ENCODE data around the gene VASP.

VASP gene

GRCh38 chr19:45474606-45475521 is 32.4 kb upstream of the VASP start:
- no peak for DNase-seq

GRCh38 chr19:45475537-45476291 is 31.6 kb upstream of the VASP start:
- DNase-seq, result no peak

GRCh38 chr19:45476304-45476703 is 31.0 kb upstream of the VASP start:
- no peak for DNase-seq

GRCh38 chr19:45477186-45477585 is 30.1 kb upstream of the VASP start:
- DNase-seq, result no peak

GRCh38 chr19:45477713-45478453 is 29.4 kb upstream of the VASP start:
- peak; percentile 40 to 45 for DNase-seq

DNA sequence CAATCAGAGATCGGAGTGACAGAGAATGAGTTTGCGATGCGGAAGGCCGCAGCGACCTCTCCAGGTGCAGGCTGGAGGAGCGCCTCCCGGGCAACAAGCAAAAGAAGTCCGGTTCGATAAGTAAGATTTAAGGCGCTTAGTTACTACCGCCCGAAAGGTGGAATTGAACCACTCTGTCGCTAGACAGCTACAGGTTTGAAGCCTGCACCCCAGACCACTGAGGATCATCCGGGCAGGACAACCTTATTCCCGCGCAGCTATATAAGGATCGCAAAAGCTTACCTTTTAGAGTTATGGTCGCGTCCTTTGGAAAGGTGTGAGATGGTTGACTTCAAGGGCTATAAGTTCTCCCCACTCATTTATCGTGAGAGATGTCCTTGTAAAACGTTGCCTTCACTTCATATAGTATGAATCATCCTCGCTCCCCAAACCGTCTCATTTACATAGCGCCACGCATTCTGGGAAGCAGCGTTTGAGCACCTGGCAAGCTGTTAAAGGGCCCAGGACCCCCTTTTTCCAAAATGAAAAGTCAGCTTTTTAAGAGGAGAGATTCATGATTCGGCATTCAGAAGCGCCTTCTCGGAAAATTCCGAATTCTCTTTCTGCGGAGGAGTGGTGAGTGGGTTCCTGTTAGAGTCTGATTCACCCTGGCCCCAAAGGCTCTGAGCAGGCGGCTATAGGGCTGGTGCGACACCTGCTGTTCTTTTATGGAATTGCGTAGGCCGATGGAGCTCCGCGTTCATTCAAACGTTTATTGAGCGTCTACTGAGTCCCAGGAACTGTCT is 28.6 kb upstream of the VASP start:
- DNase-seq, result peak; percentile 94 to 96

GRCh38 chr19:45483033-45483432 is 24.2 kb upstream of the VASP start:
- no peak for DNase-seq

GRCh38 chr19:45484273-45484945 is 22.9 kb upstream of the VASP start:
- DNase-seq, result no peak

DNA sequence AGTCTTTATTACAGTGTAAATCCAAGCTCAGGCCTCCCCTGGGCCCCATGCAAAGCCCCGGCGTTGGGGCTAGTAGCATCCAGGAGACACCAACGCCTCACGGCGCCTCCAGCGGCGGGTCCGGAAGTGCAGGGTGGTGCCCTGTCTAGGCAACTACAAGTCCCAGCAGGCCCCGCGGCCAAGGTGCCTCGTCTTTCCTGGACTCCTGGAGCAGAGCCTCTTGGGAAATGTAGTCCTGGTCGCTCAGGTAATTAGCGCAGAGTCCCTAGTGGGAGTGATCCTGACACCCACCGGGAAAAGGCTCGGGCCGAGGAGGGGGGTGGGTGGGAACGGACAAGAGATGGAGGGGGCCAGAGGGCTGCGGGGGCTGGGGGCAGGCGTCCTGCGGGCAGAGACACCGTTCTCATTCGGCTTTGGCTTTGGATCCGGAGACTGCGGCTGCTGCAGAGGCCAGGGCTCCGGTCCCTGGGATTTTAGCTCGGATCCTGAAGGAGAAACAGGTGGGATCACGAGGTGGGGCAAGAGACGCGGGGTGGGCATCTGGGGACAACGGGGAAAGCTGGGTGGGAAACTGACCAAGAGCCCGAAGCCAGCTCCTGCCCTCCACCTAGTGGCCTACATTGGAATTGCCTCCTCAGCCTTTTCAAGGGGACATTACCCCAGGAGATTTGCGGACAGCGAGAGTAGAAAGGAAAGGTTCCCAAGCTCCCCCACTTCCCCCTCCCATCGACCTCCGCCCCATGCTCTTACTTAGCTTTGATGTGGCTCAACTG is 21.8 kb upstream of the VASP start:
- peak; percentile 99 for DNase-seq

GRCh38 chr19:45488708-45489107 is 18.6 kb upstream of the VASP start:
- DNase-seq, result no peak

- DNase-seq, result no peak
Measured at GRCh38 chr19:45489216-45489855, 17.9 kb upstream of the VASP start.

- DNase-seq, result no peak
Measured at GRCh38 chr19:45492137-45492626, 15.1 kb upstream of the VASP start.

DNA sequence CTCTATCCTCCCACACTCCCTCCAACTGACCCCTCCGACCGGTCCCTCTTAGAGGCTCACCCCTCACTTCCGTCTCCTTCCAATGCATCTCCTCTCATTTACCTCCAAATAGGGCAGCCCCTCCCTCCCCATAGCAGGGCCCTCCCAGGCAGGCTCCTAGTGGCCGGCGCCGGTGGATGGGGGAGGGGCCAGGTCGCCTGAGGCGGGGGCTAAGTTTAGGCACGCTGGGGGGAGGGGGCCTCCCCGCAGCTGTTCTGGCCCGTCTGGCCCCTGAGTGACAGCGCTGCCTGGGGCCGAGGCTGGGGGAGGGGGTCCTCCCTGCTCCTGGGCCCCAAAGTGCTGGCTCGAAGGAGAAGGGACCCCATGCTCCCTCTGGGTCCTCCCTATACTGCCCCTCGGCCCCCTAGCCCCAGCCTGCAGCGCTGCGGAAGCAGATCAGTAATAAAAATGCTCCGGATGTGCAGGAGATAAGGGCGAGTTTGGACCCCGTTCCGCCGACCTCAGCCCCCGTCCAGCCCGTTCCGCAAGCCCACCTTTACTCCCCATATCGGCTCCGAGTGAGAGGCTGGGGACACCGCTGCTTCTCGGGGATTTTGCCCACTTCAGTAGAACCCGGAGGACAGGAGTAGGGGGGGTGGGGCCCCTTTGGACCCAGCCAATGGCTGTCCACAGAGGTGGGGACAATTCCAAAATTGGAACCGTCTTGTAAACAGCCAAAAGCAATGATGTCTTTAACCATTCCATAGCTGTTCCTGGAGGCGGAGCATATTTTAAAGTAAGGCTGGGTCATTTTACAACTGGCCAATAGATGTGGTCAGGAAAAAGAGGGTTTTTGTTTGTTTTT is 14.4 kb upstream of the VASP start:
- no peak for DNase-seq

- no peak for DNase-seq
Measured at GRCh38 chr19:45494261-45494916, 12.9 kb upstream of the VASP start.

GRCh38 chr19:45495178-45495577 is 12.1 kb upstream of the VASP start:
- DNase-seq, result no peak

GRCh38 chr19:45496349-45496953 is 10.8 kb upstream of the VASP start:
- peak; percentile 40 to 48 for DNase-seq

GRCh38 chr19:45497791-45498190 is 9.5 kb upstream of the VASP start:
- no peak for DNase-seq
